Suprapubic skin (tissue), 4 donors: ENCODE measurements around the gene DNAJC1. TPM values are rescaled to one million over a fixed set of nuclear protein-coding genes. Genes with fewer than 3 reads are reported as not detected.

Experiments used
- DNase-seq, 2 donors: peaks; one replicate each; pipeline ENCODE4 v3.0.0-alpha.2; 2019; ENCODE audit warnings: low spot score in 2 of 2
- H3K27ac ChIP-seq: fragments of 200-600 bp; sonication (generic); one replicate; pipeline ENCODE4 v1.5.1; 2019
- H3K27me3 ChIP-seq: fragments of 200-600 bp; sonication (generic); one replicate; pipeline ENCODE4 v1.5.1; 2019
- H3K36me3 ChIP-seq: fragments of 200-600 bp; sonication (generic); one replicate; pipeline ENCODE4 v1.5.1; 2019
- H3K4me1 ChIP-seq: fragments of 200-600 bp; sonication (generic); one replicate; pipeline ENCODE4 v1.5.1; 2019
- H3K4me3 ChIP-seq: fragments of 200-600 bp; sonication (generic); one replicate; pipeline ENCODE4 v1.5.1; 2019; ENCODE audit warnings: mild to moderate bottlenecking
- H3K9me3 ChIP-seq: fragments of 200-600 bp; sonication (generic); one replicate; pipeline ENCODE4 v1.5.1; 2019
- CTCF ChIP-seq, 2 donors: fragments of 200-600 bp in 1 of 2; fragments of 450-650 bp in 1 of 2; sonication (generic) in 1 of 2; IDR thresholded peaks; one replicate each; pipeline ENCODE4 v1.5.1; 2016 to 2019; ENCODE audit warnings: antibody characterized with exemption in 2 of 2, mild to moderate bottlenecking in 1 of 2, moderate library complexity in 1 of 2
- EP300 ChIP-seq: sonication (generic); formaldehyde crosslinking; IDR thresholded peaks from one replicate; pipeline ENCODE4 v1.6.1; 2017; ENCODE audit warnings: antibody characterized with exemption
- POLR2A ChIP-seq, 2 donors: fragments of 450-650 bp; IDR thresholded peaks; one replicate each; pipeline ENCODE4 v1.6.1; 2017; ENCODE audit warnings: antibody characterized with exemption in 2 of 2, mild to moderate bottlenecking in 2 of 2, moderate library complexity in 2 of 2
- POLR2AphosphoS5 ChIP-seq, 3 donors: sonication (generic); formaldehyde crosslinking; IDR thresholded peaks; one replicate each; pipeline ENCODE4 v1.6.1; 2017; ENCODE audit warnings: antibody characterized with exemption in 3 of 3
- WGBS: methylation state at CpG from one replicate; pipeline ENCODE4 v1.1.5; 2018; 5-methylcytosine and 5-hydroxymethylcytosine counted together
- total RNA-seq, 4 donors: library from RNA; depleted of rRNA; stranded (reverse); fragments of >200 nt; gene quantifications; one replicate each; pipeline ENCODE4 v1.1.0, GENCODE V29; 2016

DNAJC1 gene
- total RNA-seq, 4 donors from 2014 or later = 30.6 to 70.0 (median 61.0) TPM

- WGBS = 90% methylated on average over 2 of the region's 2 CpGs
- no peaks in the 10 kb centered on the region for H3K9me3 ChIP-seq
- no peaks in the 10 kb centered on the region for H3K27me3 ChIP-seq
- H3K4me1 ChIP-seq = no peaks in the 10 kb centered on the region
- H3K36me3 ChIP-seq = peaks cover 5% of the 10 kb centered on the region
- no peak overlapping the region for H3K27ac ChIP-seq
- H3K4me3 ChIP-seq = no peak overlapping the region
- no peak for TF ChIP-seq POLR2AphosphoS5 (IDR thresholded peaks at IDR 0.05)
- TF ChIP-seq CTCF (IDR thresholded peaks at IDR 0.05) = no peak
- TF ChIP-seq POLR2A (IDR thresholded peaks at IDR 0.05) = no peak
- TF ChIP-seq EP300 = no peak
- no peak for DNase-seq
Observed at GRCh38 chr10:21904930-21905329, 98.6 kb downstream of the DNAJC1 start.

DNA sequence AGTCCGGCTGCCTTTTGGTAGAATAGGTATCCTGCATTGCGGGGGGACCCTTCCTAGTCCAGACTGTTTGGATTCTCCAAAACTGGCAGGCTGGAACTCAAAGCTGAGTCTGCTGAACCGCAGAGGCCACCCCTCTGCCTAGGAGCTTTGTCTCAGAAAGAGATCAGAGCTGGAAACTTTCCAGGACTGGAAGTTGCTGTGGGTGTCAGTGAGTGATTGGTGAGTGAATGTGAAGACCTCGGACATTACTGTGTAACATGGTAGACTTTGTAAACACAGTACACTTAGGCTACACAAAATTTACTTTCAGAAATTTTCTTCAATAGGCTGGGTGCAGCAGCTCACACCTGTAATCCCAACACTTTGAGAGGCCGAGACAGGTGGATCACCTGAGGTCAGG lies 103.8 kb downstream of the DNAJC1 start:
- H3K4me1 ChIP-seq = no peaks in the 10 kb centered on the region
- TF ChIP-seq POLR2A (IDR thresholded peaks at IDR 0.05) = no peak
- TF ChIP-seq EP300 = no peak
- no peak for TF ChIP-seq CTCF (IDR thresholded peaks at IDR 0.05)
- no peak for TF ChIP-seq POLR2AphosphoS5 (IDR thresholded peaks at IDR 0.05)
- WGBS = 90% methylated on average over 4 of the region's 5 CpGs

GRCh38 chr10:21895932-21896331 lies 107.6 kb downstream of the DNAJC1 start:
- TF ChIP-seq CTCF (IDR thresholded peaks at IDR 0.05) (no peak), POLR2AphosphoS5 (IDR thresholded peaks at IDR 0.05) (no peak)

More for the DNA sequence above, 103.8 kb downstream of the DNAJC1 start:
- no peak for DNase-seq
- Histone ChIP-seq H3K27me3 (no peaks in the 10 kb centered on the region), H3K36me3 (peaks cover 31% of the 10 kb centered on the region), H3K4me3 (no peak overlapping the region), H3K9me3 (no peaks in the 10 kb centered on the region), H3K27ac (no peak overlapping the region)

DNA sequence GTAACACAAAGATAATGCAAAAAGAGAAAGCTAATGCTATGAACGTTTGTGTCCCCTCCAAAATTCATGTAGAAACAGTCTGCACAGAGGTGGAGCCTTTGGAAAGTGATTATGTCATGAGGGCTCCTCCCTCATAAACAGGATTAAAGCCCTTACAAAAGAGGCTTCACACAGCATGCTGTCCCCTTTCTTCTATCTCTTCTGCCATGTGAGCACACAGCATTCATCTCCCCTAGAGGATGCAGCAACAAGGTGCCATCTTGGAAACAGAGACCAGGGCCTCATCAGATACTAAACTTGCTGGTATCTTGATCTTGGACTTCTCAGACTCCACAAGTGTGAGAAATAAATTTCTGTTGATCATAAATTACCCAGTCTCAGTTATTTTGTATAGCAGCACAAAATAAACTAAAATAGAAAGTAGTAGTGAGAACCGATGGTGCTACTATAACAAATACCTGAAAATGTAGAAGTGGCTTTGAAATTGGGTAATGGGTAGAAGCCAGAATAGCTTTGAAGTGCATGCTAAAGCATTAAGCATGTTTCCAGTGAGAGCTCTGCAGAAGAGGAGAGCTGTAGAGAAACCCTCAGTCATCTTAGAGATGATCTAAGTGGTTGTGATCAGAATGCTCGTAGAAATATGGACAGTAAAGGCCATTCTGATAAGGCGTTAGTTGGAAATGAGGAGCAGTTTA lies 108.7 kb downstream of the DNAJC1 start:
- DNase-seq = no peak
- Histone ChIP-seq H3K27ac (no peak overlapping the region), H3K4me3 (no peak overlapping the region), H3K4me1 (no peaks in the 10 kb centered on the region), H3K9me3 (peaks cover 6% of the 10 kb centered on the region), H3K36me3 (peaks cover 31% of the 10 kb centered on the region), H3K27me3 (no peaks in the 10 kb centered on the region)
- TF ChIP-seq POLR2AphosphoS5 (IDR thresholded peaks at IDR 0.05) (no peak), CTCF (IDR thresholded peaks at IDR 0.05) (no peak), POLR2A (IDR thresholded peaks at IDR 0.05) (no peak), EP300 (no peak)
- 97% methylated on average over 4 of the region's 4 CpGs for WGBS

More at GRCh38 chr10:21895932-21896331, 107.6 kb downstream of the DNAJC1 start:
- no peak overlapping the region for H3K27ac ChIP-seq
- no peaks in the 10 kb centered on the region for H3K4me1 ChIP-seq
- H3K9me3 ChIP-seq = peaks cover 6% of the 10 kb centered on the region
- H3K36me3 ChIP-seq = peaks cover 34% of the 10 kb centered on the region
- no peaks in the 10 kb centered on the region for H3K27me3 ChIP-seq
- no peak for DNase-seq
- no peak overlapping the region for H3K4me3 ChIP-seq
- WGBS = no CpG with 5 or more reads among the region's 1 CpG

GRCh38 chr10:21891439-21891838 lies 112.1 kb downstream of the DNAJC1 start:
- Histone ChIP-seq H3K9me3 (peaks cover 9% of the 10 kb centered on the region), H3K27me3 (no peaks in the 10 kb centered on the region), H3K36me3 (peaks cover 17% of the 10 kb centered on the region), H3K27ac (no peak overlapping the region), H3K4me1 (no peaks in the 10 kb centered on the region), H3K4me3 (no peak overlapping the region)
- TF ChIP-seq POLR2AphosphoS5 (IDR thresholded peaks at IDR 0.05) = no peak
- TF ChIP-seq POLR2A (IDR thresholded peaks at IDR 0.05) = no peak
- TF ChIP-seq CTCF (IDR thresholded peaks at IDR 0.05) = no peak
- TF ChIP-seq EP300 = no peak
- DNase-seq = no peak
- WGBS = 94% methylated on average over 3 of the region's 3 CpGs
